ENCODE measurements around the gene CORO2B. TPM values are rescaled to one million over a fixed set of nuclear protein-coding genes. Genes with fewer than 3 reads are reported as not detected.

Gene CORO2B
- total RNA-seq, 4 donors from 2014 or later = 1.3 to 18.2 (median 7.0) TPM

GRCh38 chr15:68707386-68707785 lies 128.6 kb downstream of the CORO2B start:
- Histone ChIP-seq H3K27me3 (no peaks in the 10 kb centered on the region), H3K27ac (no peak overlapping the region), H3K4me3 (no peak overlapping the region), H3K4me1 (no peaks in the 10 kb centered on the region), H3K9me3 (no peaks in the 10 kb centered on the region), H3K36me3 (no peaks in the 10 kb centered on the region)
- intact Hi-C loops (cut with DNase I; ENCODE audit: low total_unique reads) = no loop called here
- TF ChIP-seq POLR2A (IDR thresholded peaks at IDR 0.05) = no peak
- TF ChIP-seq, protein P1, sequence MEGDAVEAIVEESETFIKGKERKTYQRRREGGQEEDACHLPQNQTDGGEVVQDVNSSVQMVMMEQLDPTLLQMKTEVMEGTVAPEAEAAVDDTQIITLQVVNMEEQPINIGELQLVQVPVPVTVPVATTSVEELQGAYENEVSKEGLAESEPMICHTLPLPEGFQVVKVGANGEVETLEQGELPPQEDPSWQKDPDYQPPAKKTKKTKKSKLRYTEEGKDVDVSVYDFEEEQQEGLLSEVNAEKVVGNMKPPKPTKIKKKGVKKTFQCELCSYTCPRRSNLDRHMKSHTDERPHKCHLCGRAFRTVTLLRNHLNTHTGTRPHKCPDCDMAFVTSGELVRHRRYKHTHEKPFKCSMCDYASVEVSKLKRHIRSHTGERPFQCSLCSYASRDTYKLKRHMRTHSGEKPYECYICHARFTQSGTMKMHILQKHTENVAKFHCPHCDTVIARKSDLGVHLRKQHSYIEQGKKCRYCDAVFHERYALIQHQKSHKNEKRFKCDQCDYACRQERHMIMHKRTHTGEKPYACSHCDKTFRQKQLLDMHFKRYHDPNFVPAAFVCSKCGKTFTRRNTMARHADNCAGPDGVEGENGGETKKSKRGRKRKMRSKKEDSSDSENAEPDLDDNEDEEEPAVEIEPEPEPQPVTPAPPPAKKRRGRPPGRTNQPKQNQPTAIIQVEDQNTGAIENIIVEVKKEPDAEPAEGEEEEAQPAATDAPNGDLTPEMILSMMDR (IDR thresholded peaks at IDR 0.05) = no peak
- DNase-seq = no peak

DNA sequence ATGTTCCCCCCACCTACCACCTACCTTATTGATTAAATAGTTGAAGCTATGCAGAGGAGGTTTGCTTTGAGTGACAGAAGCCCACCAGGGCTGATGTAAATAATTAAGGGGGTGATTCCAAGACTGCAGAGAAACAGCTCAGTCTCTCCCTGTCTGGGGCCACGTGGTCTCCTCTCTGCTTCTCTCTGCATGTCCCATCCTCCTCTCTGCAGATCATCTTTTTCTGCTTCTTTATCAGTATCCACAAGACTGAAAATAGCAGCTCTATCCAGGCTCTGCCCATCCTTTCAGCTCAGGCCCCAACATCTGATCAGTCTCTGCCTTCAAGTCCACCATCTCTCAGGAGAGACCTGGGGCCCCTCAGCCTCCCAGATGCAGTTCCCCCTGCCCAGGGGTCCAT lies 131.1 kb downstream of the CORO2B start:
- no peak for DNase-seq

GRCh38 chr15:68710536-68710935 lies 131.7 kb downstream of the CORO2B start:
- H3K4me3 ChIP-seq = no peak overlapping the region
- intact Hi-C loops (cut with DNase I; ENCODE audit: low total_unique reads) = no loop called here

More for the DNA sequence above, 131.1 kb downstream of the CORO2B start:
- no peaks in the 10 kb centered on the region for H3K27me3 ChIP-seq
- intact Hi-C loops (cut with DNase I; ENCODE audit: low total_unique reads) = no loop called here
- H3K9me3 ChIP-seq = no peaks in the 10 kb centered on the region
- no peaks in the 10 kb centered on the region for H3K4me1 ChIP-seq
- TF ChIP-seq POLR2A (IDR thresholded peaks at IDR 0.05) = no peak
- TF ChIP-seq, protein P1 (IDR thresholded peaks at IDR 0.05) = no peak
- no peaks in the 10 kb centered on the region for H3K36me3 ChIP-seq
- H3K4me3 ChIP-seq = no peak overlapping the region
- H3K27ac ChIP-seq = no peak overlapping the region

DNA sequence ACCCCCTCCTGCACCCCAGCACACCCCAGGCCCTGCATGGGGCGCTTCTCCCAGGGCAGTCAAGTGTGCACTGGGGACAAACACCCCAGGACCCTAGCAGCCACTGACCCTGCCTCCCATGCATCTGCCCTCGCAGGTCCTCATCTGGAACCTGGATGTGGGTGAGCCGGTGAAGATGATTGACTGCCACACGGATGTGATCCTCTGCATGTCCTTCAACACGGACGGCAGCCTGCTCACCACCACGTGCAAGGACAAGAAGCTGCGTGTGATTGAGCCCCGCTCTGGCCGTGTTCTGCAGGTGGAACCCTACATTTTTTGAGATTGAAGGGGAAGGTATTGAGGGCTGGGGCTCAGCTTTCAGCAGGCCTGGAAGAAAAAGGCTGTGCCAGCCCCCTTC lies 132.6 kb downstream of the CORO2B start:
- Histone ChIP-seq H3K4me1 (no peaks in the 10 kb centered on the region), H3K4me3 (no peak overlapping the region), H3K9me3 (no peaks in the 10 kb centered on the region), H3K27ac (no peak overlapping the region), H3K27me3 (no peaks in the 10 kb centered on the region), H3K36me3 (no peaks in the 10 kb centered on the region)
- DNase-seq = no peak
- intact Hi-C loops (cut with DNase I; ENCODE audit: low total_unique reads) = no loop called here
- TF ChIP-seq POLR2A (IDR thresholded peaks at IDR 0.05) = no peak
- TF ChIP-seq, protein P1 (IDR thresholded peaks at IDR 0.05) = no peak

More at GRCh38 chr15:68710536-68710935, 131.7 kb downstream of the CORO2B start:
- no peak overlapping the region for H3K27ac ChIP-seq
- no peaks in the 10 kb centered on the region for H3K36me3 ChIP-seq
- no peak for TF ChIP-seq POLR2A (IDR thresholded peaks at IDR 0.05)
- TF ChIP-seq, protein P1 (IDR thresholded peaks at IDR 0.05) = no peak
- H3K4me1 ChIP-seq = no peaks in the 10 kb centered on the region
- H3K27me3 ChIP-seq = no peaks in the 10 kb centered on the region
- no peak for DNase-seq
- H3K9me3 ChIP-seq = no peaks in the 10 kb centered on the region

GRCh38 chr15:68712886-68713285 lies 134.1 kb downstream of the CORO2B start:
- Histone ChIP-seq H3K27ac (no peak overlapping the region), H3K4me3 (no peak overlapping the region), H3K27me3 (no peaks in the 10 kb centered on the region), H3K36me3 (no peaks in the 10 kb centered on the region), H3K9me3 (no peaks in the 10 kb centered on the region), H3K4me1 (no peaks in the 10 kb centered on the region)
- no peak for TF ChIP-seq POLR2A (IDR thresholded peaks at IDR 0.05)
- TF ChIP-seq, protein P1 (IDR thresholded peaks at IDR 0.05) = no peak
- intact Hi-C loops (cut with DNase I; ENCODE audit: low total_unique reads) = no loop called here
- DNase-seq = no peak

Data from uterus (tissue), 4 donors.